ENCODE data around the gene MRC1.

DNA sequence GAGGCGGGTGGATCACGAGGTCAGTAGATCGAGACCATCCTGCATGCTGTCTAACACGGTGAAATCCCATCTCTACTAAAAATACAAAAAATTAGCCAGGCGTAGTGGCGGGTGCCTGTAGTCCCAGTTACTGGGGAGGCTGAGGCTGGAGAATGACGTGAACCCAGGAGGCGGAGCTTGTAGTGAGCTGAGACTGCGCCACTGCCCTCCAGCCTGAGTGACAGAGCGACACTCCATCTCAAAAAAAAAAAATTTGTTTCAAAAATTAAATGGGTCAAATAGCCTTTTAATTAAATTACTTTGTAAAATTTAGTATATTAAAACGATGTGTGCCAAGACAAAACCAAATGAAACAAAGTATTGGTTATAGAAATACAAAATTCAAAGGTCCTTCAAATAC, 6.8 kb upstream of the MRC1 start:
- TF ChIP-seq, protein P1, sequence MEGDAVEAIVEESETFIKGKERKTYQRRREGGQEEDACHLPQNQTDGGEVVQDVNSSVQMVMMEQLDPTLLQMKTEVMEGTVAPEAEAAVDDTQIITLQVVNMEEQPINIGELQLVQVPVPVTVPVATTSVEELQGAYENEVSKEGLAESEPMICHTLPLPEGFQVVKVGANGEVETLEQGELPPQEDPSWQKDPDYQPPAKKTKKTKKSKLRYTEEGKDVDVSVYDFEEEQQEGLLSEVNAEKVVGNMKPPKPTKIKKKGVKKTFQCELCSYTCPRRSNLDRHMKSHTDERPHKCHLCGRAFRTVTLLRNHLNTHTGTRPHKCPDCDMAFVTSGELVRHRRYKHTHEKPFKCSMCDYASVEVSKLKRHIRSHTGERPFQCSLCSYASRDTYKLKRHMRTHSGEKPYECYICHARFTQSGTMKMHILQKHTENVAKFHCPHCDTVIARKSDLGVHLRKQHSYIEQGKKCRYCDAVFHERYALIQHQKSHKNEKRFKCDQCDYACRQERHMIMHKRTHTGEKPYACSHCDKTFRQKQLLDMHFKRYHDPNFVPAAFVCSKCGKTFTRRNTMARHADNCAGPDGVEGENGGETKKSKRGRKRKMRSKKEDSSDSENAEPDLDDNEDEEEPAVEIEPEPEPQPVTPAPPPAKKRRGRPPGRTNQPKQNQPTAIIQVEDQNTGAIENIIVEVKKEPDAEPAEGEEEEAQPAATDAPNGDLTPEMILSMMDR (conservative IDR thresholded peaks at IDR 0.05; ENCODE audit: low read length) = no peak
- TF ChIP-seq EZH2phosphoT487 (IDR thresholded peaks at IDR 0.05; ENCODE audit: borderline replicate concordance) = no peak

Data from Loucy (cell line).